IMR-90 (cell line): ENCODE measurements around the gene ZNF608. TPM values are rescaled to one million over a fixed set of nuclear protein-coding genes. Genes with fewer than 3 reads are reported as not detected.
A peak's percentile ranks its signal among the peaks of the same experiment; 100 is the strongest.

Source experiments
- ATAC-seq: fragments of 200-7000 bp; cut with Tn5 transposase; 2 replicates; pipeline ENCODE4 v1.9.1; 2020; ENCODE audit warnings: low read depth, mild to moderate bottlenecking, moderate library complexity
- BruUV-seq: library from RNA; stranded (reverse); fragments of 400-500 nt; replicated peaks from 2 replicates; lab custom pipeline; 2021; lab: Mats Ljungman, UMichigan
- CTCF ChIA-PET: fragments of 300-600 bp; formaldehyde crosslinking; extraction: SDS; loops from one replicate; lab custom pipeline; 2021; ENCODE audit warnings: antibody characterized with exemption; lab: Yijun Ruan, JAX
- POLR2A ChIA-PET: fragments of 300-600 bp; sonication (Branson Sonifier 250); formaldehyde crosslinking; loops from one replicate; lab custom pipeline; 2022; ENCODE audit warnings: antibody characterized with exemption; ENCODE audit not compliant: unreplicated experiment; lab: Charles Lee
- DNase-seq: peaks from one replicate; pipeline ENCODE4 v3.0.0; 2013
- H2AFZ ChIP-seq: replicated peaks from 2 replicates; pipeline ENCODE3; 2013; ENCODE audit warnings: low read length, mild to moderate bottlenecking; ENCODE audit not compliant: poor library complexity
- H2AK5ac ChIP-seq: 2 replicates; pipeline ENCODE4 v1.6.1; 2013; ENCODE audit warnings: low read depth, low read length, inconsistent platforms
- H2AK9ac ChIP-seq: replicated peaks from 2 replicates; pipeline ENCODE3; 2013; ENCODE audit warnings: mild to moderate bottlenecking, low read depth, low read length, moderate library complexity; ENCODE audit not compliant: poor library complexity
- H2BK120ac ChIP-seq: 2 replicates; pipeline ENCODE4 v1.6.1; 2013; ENCODE audit warnings: low read depth, low read length, inconsistent platforms
- H2BK15ac ChIP-seq: 3 replicates; pipeline ENCODE4 v1.6.1; 2013; ENCODE audit warnings: low read depth, low read length, inconsistent platforms
- H2BK20ac ChIP-seq: 2 replicates; pipeline ENCODE4 v1.6.1; 2013; ENCODE audit warnings: low read depth, mild to moderate bottlenecking, inconsistent platforms, low read length, moderate library complexity
- H2BK5ac ChIP-seq: 2 replicates; pipeline ENCODE4 v1.6.1; 2013; ENCODE audit warnings: mild to moderate bottlenecking, low read depth, low read length, inconsistent platforms; ENCODE audit not compliant: poor library complexity, severe bottlenecking
- H3K14ac ChIP-seq: replicated peaks from 2 replicates; pipeline ENCODE4 v1.6.1; 2013; ENCODE audit warnings: low read depth, low read length, inconsistent platforms
- H3K18ac ChIP-seq: 2 replicates; pipeline ENCODE4 v1.6.1; 2013; ENCODE audit warnings: low read depth, low read length, control low read depth
- H3K23ac ChIP-seq: 2 replicates; pipeline ENCODE4 v1.6.1; 2013; ENCODE audit warnings: low read depth, low read length, inconsistent platforms
- H3K27ac ChIP-seq: 2 replicates; pipeline ENCODE4 v1.5.1; 2013; ENCODE audit warnings: mild to moderate bottlenecking, control low read depth, low read length; ENCODE audit not compliant: insufficient read depth
- H3K27me3 ChIP-seq: 2 replicates; pipeline ENCODE4 v1.6.1; 2013; ENCODE audit warnings: low read length; ENCODE audit not compliant: control insufficient read depth, insufficient read depth
- H3K36me3 ChIP-seq: 2 replicates; pipeline ENCODE4 v1.6.1; 2013; ENCODE audit warnings: low read length, mixed read lengths; ENCODE audit not compliant: control insufficient read depth, insufficient read depth
- H3K4ac ChIP-seq: 2 replicates; pipeline ENCODE4 v1.6.1; 2013; ENCODE audit warnings: low read depth, low read length, inconsistent platforms
- H3K4me1 ChIP-seq: 2 replicates; pipeline ENCODE4 v1.6.1; 2013; ENCODE audit warnings: low read length, mixed read lengths; ENCODE audit not compliant: control insufficient read depth, insufficient read depth
- H3K4me2 ChIP-seq: 2 replicates; pipeline ENCODE4 v1.6.1; 2013; ENCODE audit warnings: low read depth, mild to moderate bottlenecking, control low read depth, low read length, moderate library complexity
- H3K4me3 ChIP-seq: 2 replicates; pipeline ENCODE4 v1.5.1; 2013; ENCODE audit warnings: low read depth, mild to moderate bottlenecking, control low read depth, low read length, moderate library complexity; ENCODE audit not compliant: insufficient read depth
- H3K56ac ChIP-seq: 2 replicates; pipeline ENCODE4 v1.6.1; 2013; ENCODE audit warnings: low read length, inconsistent platforms; ENCODE audit not compliant: insufficient read depth; ENCODE audit errors: extremely low read depth
- H3K79me1 ChIP-seq, 2 experiments: 2 replicates each; pipeline ENCODE4 v1.6.1; 2013; ENCODE audit warnings: low read length in 2 of 2, inconsistent platforms in 1 of 2, low read depth in 1 of 2
- H3K9ac ChIP-seq: 2 replicates; pipeline ENCODE4 v1.6.1; 2013; ENCODE audit warnings: low read depth, low read length, control low read depth
- H3K9me1 ChIP-seq: 2 replicates; pipeline ENCODE4 v1.6.1; 2013; ENCODE audit warnings: low read length, inconsistent platforms; ENCODE audit not compliant: insufficient read depth
- H3K9me3 ChIP-seq: 2 replicates; pipeline ENCODE4 v1.6.1; 2013; ENCODE audit warnings: low read length; ENCODE audit not compliant: control insufficient read depth, insufficient read depth
- H4K20me1 ChIP-seq: 2 replicates; pipeline ENCODE4 v1.6.1; 2013; ENCODE audit warnings: low read length, inconsistent platforms; ENCODE audit not compliant: insufficient read depth
- H4K5ac ChIP-seq: 2 replicates; pipeline ENCODE4 v1.6.1; 2013; ENCODE audit warnings: mild to moderate bottlenecking, low read depth, low read length, control low read depth
- H4K8ac ChIP-seq, 2 experiments: 2 replicates each; pipeline ENCODE4 v1.6.1; 2013; ENCODE audit warnings: low read depth in 2 of 2, low read length in 2 of 2, control low read depth in 1 of 2, inconsistent platforms in 1 of 2
- H4K91ac ChIP-seq: 2 replicates; pipeline ENCODE4 v1.6.1; 2013; ENCODE audit warnings: low read depth, low read length, inconsistent platforms; ENCODE audit not compliant: insufficient read depth
- BHLHE40 ChIP-seq: fragments of 150-350 bp; IDR thresholded peaks from 2 replicates; pipeline ENCODE4 v1.6.1; 2016; ENCODE audit warnings: mild to moderate bottlenecking, low read depth, low read length
- FOS ChIP-seq: fragments of 150-350 bp; IDR thresholded peaks from 2 replicates; pipeline ENCODE4 v1.6.1; 2016; ENCODE audit warnings: low read depth, low read length
- RCOR1 ChIP-seq: IDR thresholded peaks from 2 replicates; pipeline ENCODE4 v1.6.1; 2012; ENCODE audit warnings: mild to moderate bottlenecking, low read length, improper control_type of control experiment; ENCODE audit not compliant: insufficient replicate concordance
- USF2 ChIP-seq: fragments of 150-350 bp; IDR thresholded peaks from 2 replicates; pipeline ENCODE4 v1.6.1; 2017; ENCODE audit warnings: mild to moderate bottlenecking, antibody characterized with exemption, low read length, low read depth
- WGBS, 2 experiments: methylation state at CpG; one replicate each; pipeline versions ENCODE4 v1.1.5 to v1.1.7; 2013; ENCODE audit warnings: missing lambda C conversion rate in 2 of 2; ENCODE audit not compliant: insufficient read length in 1 of 2; ENCODE audit errors: extremely low coverage in 2 of 2; 5-methylcytosine and 5-hydroxymethylcytosine counted together
- dilution Hi-C: fragments of 300-500 bp; cut with HindIII; formaldehyde crosslinking; loops from one replicate; pipeline ENCODE4 v1.14.3; 2018; ENCODE audit warnings: low sequenced_read_pairs; ENCODE audit not compliant: unreplicated experiment
- in situ Hi-C: fragments of 300-500 bp; cut with MboI; formaldehyde crosslinking; loops from 3 replicates; pipeline ENCODE4 v1.14.3; 2019; ENCODE audit warnings: low sequenced_read_pairs, inconsistent platforms, mixed read lengths
- intact Hi-C: fragments of 100-400 bp; cut with micrococcal nuclease; formaldehyde crosslinking; loops from 2 replicates; pipeline ENCODE4 v1.10.0; 2022
- polyA plus RNA-seq, 3 experiments: library from polyadenylated mRNA; depleted of rRNA; stranded (reverse); fragments of >200 nt; gene quantifications; 2 replicates each; pipeline ENCODE4 v1.2.3, GENCODE V29; 2012; ENCODE audit warnings: low replicate concordance in 1 of 3
- total RNA-seq: library from RNA; depleted of rRNA; stranded (reverse); fragments of >200 nt; gene quantifications from 2 replicates; pipeline ENCODE4 v1.2.3, GENCODE V29; 2012

The ZNF608 gene
- total and polyA plus RNA-seq, 2 of the 4 experiments (the other 2 are of a cell fraction) = 9.8 to 15.1 TPM

- Histone ChIP-seq H3K79me1 (peaks cover 10 to 27% of the 10 kb centered on the region in 2 experiments; a peak in 3 of 4 replicates), H2BK120ac (peak overlapping the region; percentile 93), H2BK5ac (peak overlapping the region; percentile 96), H4K8ac (peak overlapping the region; percentile 19 to 83; a peak in 3 of 4 replicates), H2BK20ac (peak overlapping the region; percentile 68), H3K27ac (peak overlapping the region; percentile 95), H2AK5ac (0 out of 2 replicates have a peak overlapping the region, but pooled peaks have one; percentile 18), H3K4ac (peak overlapping the region; percentile 78), H3K9me3 (no peaks in the 10 kb centered on the region), H4K20me1 (0 out of 2 replicates have a peak, but pooled peaks cover under 1% of the 10 kb centered on the region), H2BK15ac (peak overlapping the region; percentile 20; the same call in 2 of the 3 replicates), H3K14ac (peak overlapping the region; percentile 83), H3K36me3 (no peaks in the 10 kb centered on the region), H4K91ac (peak overlapping the region; percentile 73; the same call in 1 of the 2 replicates), H3K4me2 (peak overlapping the region; percentile 85), H3K4me3 (peak overlapping the region; percentile 67), H3K56ac (peak overlapping the region; percentile 97), H3K27me3 (no peaks in the 10 kb centered on the region), H3K9me1 (no peaks in the 10 kb centered on the region), H3K23ac (peak overlapping the region; percentile 93), H3K18ac (peak overlapping the region; percentile 90), H3K4me1 (no peaks in the 10 kb centered on the region; the same call in 1 of the 2 replicates), H4K5ac (peak overlapping the region; percentile 73), H2AFZ (peak overlapping the region; percentile 77), H2AK9ac (peak overlapping the region; percentile 76), H3K9ac (peak overlapping the region; percentile 95)
- no TSS peak for BruUV-seq
- intact Hi-C loops (loop anchor here (1.0 to 10.0 kb wide), 11 partner anchors 232 to 1088 kb away; no protein-coding TSS in a partner anchor), in situ Hi-C loops (loop anchor here (10.0 kb wide), 3 partner anchors 292 to 738 kb away; no protein-coding TSS in a partner anchor), dilution Hi-C loops (no loop called here)
- ChIA-PET POLR2A (interaction anchor here (0.5 to 1.2 kb wide), 9 partner anchors 12 to 856 kb away, joined by 3 to 15 read pairs (median 4); no protein-coding TSS in a partner anchor), CTCF (interaction anchor here (0.6 to 0.7 kb wide), 2 partner anchors 152 to 1089 kb away, joined by 3 read pairs; no protein-coding TSS in a partner anchor)
- 0% methylated on average over 1 of the region's 32 CpGs; no CpG with 5 or more reads in 1 of the 2 experiments for WGBS, 2 experiments
- TF ChIP-seq RCOR1 (no peak), FOS (0 out of 2 replicates have a peak, but pooled peaks have one; percentile 5), USF2 (peak; percentile 93), BHLHE40 (peak; percentile 92)
- DNase-seq (peak; percentile 94), ATAC-seq (peak; percentile 42)
Measured at GRCh38 chr5:124746916-124747790, 714 bp upstream of the ZNF608 start.
